Neural cell (in vitro differentiated cells): ENCODE data around the gene ZNF516. TPM values are rescaled to one million over a fixed set of nuclear protein-coding genes. Genes with fewer than 3 reads are reported as not detected.

Experiments used
- H2AFZ ChIP-seq: fragments of 200-600, 300-800 bp; sonication (generic), shearing (Covaris generic); 2 replicates; pipeline ENCODE4 v1.6.0; 2014; ENCODE audit warnings: low read depth, mild to moderate bottlenecking, antibody characterized with exemption, low read length, moderate library complexity
- H3F3A ChIP-seq: fragments of 200-600 bp; shearing (Covaris generic); 2 replicates; pipeline ENCODE4 v1.6.1; 2016; ENCODE audit warnings: mild to moderate bottlenecking, moderate library complexity, mixed read lengths, antibody characterized with exemption, low read length; ENCODE audit not compliant: insufficient read depth, poor library complexity, severe bottlenecking
- H3K27ac ChIP-seq: fragments of 200-600, 300-800 bp; sonication (generic), shearing (Covaris generic); 2 replicates; pipeline ENCODE4 v1.5.1; 2014; ENCODE audit warnings: mild to moderate bottlenecking, low read length, moderate library complexity
- H3K27me3 ChIP-seq: fragments of 300-800, 200-600 bp; sonication (generic), shearing (Covaris generic); 2 replicates; pipeline ENCODE4 v1.6.0; 2014; ENCODE audit warnings: mild to moderate bottlenecking, low read depth, low read length, moderate library complexity; ENCODE audit not compliant: insufficient read depth
- H3K36me3 ChIP-seq: fragments of 300-800, 200-600 bp; sonication (generic), shearing (Covaris generic); 2 replicates; pipeline ENCODE4 v1.5.1; 2014; ENCODE audit warnings: mild to moderate bottlenecking, antibody characterized with exemption, low read length, moderate library complexity; ENCODE audit not compliant: insufficient read depth
- H3K4me2 ChIP-seq: fragments of 300-800, 200-600 bp; sonication (generic), shearing (Covaris generic); 2 replicates; pipeline ENCODE4 v1.6.0; 2014; ENCODE audit warnings: mild to moderate bottlenecking, low read length
- H3K4me3 ChIP-seq: fragments of 300-800, 200-600 bp; sonication (generic), shearing (Covaris generic); 2 replicates; pipeline ENCODE4 v1.5.1; 2014; ENCODE audit warnings: mild to moderate bottlenecking, low read length, moderate library complexity
- H3K79me2 ChIP-seq: fragments of 200-600 bp; shearing (Covaris generic); replicated peaks from 2 replicates; pipeline ENCODE4 v1.6.0; 2014; ENCODE audit warnings: mild to moderate bottlenecking, low read length, moderate library complexity; ENCODE audit not compliant: insufficient read depth
- H3K9ac ChIP-seq: fragments of 300-800, 200-600 bp; sonication (generic), shearing (Covaris generic); 2 replicates; pipeline ENCODE4 v1.6.1; 2016; ENCODE audit warnings: mild to moderate bottlenecking, low read length, mixed read lengths
- H3K9me2 ChIP-seq: fragments of 200-600 bp; shearing (Covaris generic); 2 replicates; pipeline ENCODE4 v1.6.1; 2016; ENCODE audit warnings: mild to moderate bottlenecking, low read length, mixed read lengths; ENCODE audit not compliant: insufficient read depth
- H3K9me3 ChIP-seq: fragments of 200-600, 300-800 bp; sonication (generic), shearing (Covaris generic); 2 replicates; pipeline ENCODE4 v1.6.1; 2016; ENCODE audit warnings: mild to moderate bottlenecking, mixed run types, low read length, moderate library complexity, mixed read lengths
- H4K20me1 ChIP-seq: fragments of 200-600 bp; shearing (Covaris generic); 2 replicates; pipeline ENCODE4 v1.6.1; 2016; ENCODE audit warnings: mild to moderate bottlenecking, mixed run types; ENCODE audit not compliant: insufficient read depth
- EP300 ChIP-seq: fragments of 450-650 bp; conservative IDR thresholded peaks from 2 replicates; pipeline ENCODE4 v1.6.1; 2014; ENCODE audit warnings: antibody characterized with exemption, mild to moderate bottlenecking, moderate library complexity; ENCODE audit not compliant: poor library complexity, severe bottlenecking
- EZH2 ChIP-seq: fragments of 200-600, 300-800 bp; shearing (Covaris generic), sonication (generic); IDR thresholded peaks from 2 replicates; pipeline ENCODE4 v1.6.1; 2014; ENCODE audit warnings: antibody characterized with exemption, low read length, borderline replicate concordance, mild to moderate bottlenecking; ENCODE audit not compliant: insufficient read depth, poor library complexity, severe bottlenecking
- MXI1 ChIP-seq: fragments of 450-650 bp; conservative IDR thresholded peaks from 2 replicates; pipeline ENCODE4 v1.6.1; 2014; ENCODE audit warnings: antibody characterized with exemption, mild to moderate bottlenecking; ENCODE audit not compliant: poor library complexity, severe bottlenecking
- POLR2AphosphoS5 ChIP-seq: IDR thresholded peaks from 2 replicates; pipeline ENCODE4 v1.6.1; 2012
- RAD21 ChIP-seq: fragments of 450-650 bp; conservative IDR thresholded peaks from 2 replicates; pipeline ENCODE4 v1.6.1; 2014; ENCODE audit warnings: antibody characterized with exemption, mild to moderate bottlenecking, moderate library complexity
- SMC3 ChIP-seq: fragments of 450-650 bp; conservative IDR thresholded peaks from 2 replicates; pipeline ENCODE4 v1.6.1; 2014; ENCODE audit warnings: antibody characterized with exemption, mild to moderate bottlenecking, moderate library complexity; ENCODE audit not compliant: poor library complexity
- TAF1 ChIP-seq: IDR thresholded peaks from 2 replicates; pipeline ENCODE4 v1.6.1; 2012; ENCODE audit warnings: low read depth
- polyA plus RNA-seq: library from polyadenylated mRNA; depleted of rRNA; stranded (reverse); fragments of >200 nt; gene quantifications from 2 replicates; pipeline ENCODE4 v1.2.3, GENCODE V29; 2014
- TF ChIP-seq, protein P1 (sequence below): IDR thresholded peaks from 2 replicates; pipeline ENCODE4 v1.6.1; 2012; ENCODE audit warnings: borderline replicate concordance
- TF ChIP-seq, protein P2 (sequence below): fragments of 450-650 bp; IDR thresholded peaks from 2 replicates; pipeline ENCODE4 v1.5.1; 2014; ENCODE audit warnings: antibody characterized with exemption, mild to moderate bottlenecking, moderate library complexity; ENCODE audit not compliant: poor library complexity, severe bottlenecking

Gene ZNF516
- polyA plus RNA-seq, 1 donor from 2014 or later, result 11.5 TPM

DNA sequence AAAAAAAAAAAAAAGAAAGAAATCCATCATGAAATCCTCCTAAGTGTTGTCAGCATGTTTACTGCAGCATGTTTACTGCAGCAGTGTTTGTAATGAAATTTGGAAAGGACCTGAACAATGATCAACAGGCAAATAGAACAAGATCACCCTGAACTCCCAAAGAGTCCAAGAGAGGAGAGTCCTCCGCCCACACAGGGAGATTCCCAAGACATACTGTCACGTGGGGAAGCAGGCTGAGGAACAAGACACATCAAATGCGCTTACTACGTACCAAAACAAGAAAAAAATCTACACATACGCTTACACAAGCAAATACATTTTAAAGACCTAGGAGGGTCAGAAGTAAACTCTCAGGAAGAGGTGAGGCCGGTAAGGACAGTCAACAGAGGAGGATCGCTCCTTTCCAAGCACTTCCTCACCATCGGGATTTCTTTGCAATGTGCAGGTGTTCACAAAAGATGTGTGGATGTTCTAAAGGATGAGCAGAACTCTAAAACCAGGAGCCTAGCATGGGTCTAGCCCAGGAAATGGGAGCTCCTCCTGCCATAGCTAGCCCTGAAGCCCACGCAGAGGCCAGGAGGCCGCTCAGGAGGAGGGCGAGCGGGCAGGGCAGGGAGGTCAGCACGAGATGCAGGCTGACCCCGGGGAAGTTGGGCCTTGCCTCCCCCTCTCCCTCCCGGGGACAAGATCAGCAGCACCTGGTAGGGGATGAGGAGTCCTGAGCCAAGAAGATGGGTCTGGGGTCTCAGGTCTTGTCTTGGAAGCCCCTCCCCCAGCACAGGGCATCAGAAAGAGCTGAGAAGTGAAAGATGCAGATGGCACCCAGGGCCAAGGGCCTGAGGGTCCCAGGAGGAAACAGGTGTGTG lies 66.4 kb downstream of the ZNF516 start:
- Histone ChIP-seq H3K9me3 (no peaks in the 10 kb centered on the region), H3K79me2 (peaks cover 72% of the 10 kb centered on the region), H4K20me1 (no peaks in the 10 kb centered on the region), H3K9ac (no peak overlapping the region), H3K27me3 (no peaks in the 10 kb centered on the region), H3K27ac (no peak overlapping the region), H3F3A (no peaks in the 10 kb centered on the region), H3K9me2 (no peaks in the 10 kb centered on the region), H3K4me3 (no peak overlapping the region), H3K36me3 (peaks cover 3% of the 10 kb centered on the region), H3K4me2 (no peak overlapping the region), H2AFZ (no peak overlapping the region)
- TF ChIP-seq, protein P1, sequence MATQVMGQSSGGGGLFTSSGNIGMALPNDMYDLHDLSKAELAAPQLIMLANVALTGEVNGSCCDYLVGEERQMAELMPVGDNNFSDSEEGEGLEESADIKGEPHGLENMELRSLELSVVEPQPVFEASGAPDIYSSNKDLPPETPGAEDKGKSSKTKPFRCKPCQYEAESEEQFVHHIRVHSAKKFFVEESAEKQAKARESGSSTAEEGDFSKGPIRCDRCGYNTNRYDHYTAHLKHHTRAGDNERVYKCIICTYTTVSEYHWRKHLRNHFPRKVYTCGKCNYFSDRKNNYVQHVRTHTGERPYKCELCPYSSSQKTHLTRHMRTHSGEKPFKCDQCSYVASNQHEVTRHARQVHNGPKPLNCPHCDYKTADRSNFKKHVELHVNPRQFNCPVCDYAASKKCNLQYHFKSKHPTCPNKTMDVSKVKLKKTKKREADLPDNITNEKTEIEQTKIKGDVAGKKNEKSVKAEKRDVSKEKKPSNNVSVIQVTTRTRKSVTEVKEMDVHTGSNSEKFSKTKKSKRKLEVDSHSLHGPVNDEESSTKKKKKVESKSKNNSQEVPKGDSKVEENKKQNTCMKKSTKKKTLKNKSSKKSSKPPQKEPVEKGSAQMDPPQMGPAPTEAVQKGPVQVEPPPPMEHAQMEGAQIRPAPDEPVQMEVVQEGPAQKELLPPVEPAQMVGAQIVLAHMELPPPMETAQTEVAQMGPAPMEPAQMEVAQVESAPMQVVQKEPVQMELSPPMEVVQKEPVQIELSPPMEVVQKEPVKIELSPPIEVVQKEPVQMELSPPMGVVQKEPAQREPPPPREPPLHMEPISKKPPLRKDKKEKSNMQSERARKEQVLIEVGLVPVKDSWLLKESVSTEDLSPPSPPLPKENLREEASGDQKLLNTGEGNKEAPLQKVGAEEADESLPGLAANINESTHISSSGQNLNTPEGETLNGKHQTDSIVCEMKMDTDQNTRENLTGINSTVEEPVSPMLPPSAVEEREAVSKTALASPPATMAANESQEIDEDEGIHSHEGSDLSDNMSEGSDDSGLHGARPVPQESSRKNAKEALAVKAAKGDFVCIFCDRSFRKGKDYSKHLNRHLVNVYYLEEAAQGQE, result no peak
- no peak for TF ChIP-seq POLR2AphosphoS5
- no peak for TF ChIP-seq EZH2
- no peak for TF ChIP-seq TAF1
- no peak for TF ChIP-seq EP300
- TF ChIP-seq RAD21, result no peak
- TF ChIP-seq, protein P2, sequence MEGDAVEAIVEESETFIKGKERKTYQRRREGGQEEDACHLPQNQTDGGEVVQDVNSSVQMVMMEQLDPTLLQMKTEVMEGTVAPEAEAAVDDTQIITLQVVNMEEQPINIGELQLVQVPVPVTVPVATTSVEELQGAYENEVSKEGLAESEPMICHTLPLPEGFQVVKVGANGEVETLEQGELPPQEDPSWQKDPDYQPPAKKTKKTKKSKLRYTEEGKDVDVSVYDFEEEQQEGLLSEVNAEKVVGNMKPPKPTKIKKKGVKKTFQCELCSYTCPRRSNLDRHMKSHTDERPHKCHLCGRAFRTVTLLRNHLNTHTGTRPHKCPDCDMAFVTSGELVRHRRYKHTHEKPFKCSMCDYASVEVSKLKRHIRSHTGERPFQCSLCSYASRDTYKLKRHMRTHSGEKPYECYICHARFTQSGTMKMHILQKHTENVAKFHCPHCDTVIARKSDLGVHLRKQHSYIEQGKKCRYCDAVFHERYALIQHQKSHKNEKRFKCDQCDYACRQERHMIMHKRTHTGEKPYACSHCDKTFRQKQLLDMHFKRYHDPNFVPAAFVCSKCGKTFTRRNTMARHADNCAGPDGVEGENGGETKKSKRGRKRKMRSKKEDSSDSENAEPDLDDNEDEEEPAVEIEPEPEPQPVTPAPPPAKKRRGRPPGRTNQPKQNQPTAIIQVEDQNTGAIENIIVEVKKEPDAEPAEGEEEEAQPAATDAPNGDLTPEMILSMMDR, result no peak
- no peak for TF ChIP-seq SMC3
- TF ChIP-seq MXI1, result no peak

DNA sequence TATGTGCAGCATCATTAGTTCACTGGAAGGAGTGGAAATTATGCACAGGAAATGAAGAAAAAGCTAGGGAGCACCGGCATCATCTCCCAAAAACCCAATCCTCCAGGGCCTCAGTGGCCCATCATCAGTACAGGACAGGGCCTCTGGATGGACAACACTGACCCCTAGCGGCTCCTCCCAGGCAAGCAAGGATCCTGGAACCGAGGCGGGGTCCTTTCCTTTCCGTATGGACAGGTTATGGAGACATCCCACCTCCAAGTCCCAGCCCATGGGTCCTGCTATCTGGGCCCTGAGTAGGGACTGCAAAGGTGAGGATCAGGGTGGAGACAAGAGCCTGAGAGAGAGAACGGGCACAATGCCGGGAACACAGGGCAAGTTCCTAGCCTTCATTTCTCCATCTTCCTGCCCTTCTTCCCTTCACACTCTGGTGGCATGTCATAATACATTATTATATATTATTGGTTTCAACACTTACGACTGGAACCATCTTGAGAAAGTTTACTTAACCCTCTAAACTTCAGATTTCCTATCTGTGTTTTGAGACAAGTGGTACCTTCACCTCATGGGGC lies 68.2 kb downstream of the ZNF516 start:
- no peaks in the 10 kb centered on the region for H3K9me2 ChIP-seq
- H3K9me3 ChIP-seq, result no peaks in the 10 kb centered on the region
- H3K79me2 ChIP-seq, result peaks cover 68% of the 10 kb centered on the region
- no peaks in the 10 kb centered on the region for H4K20me1 ChIP-seq
- no peak overlapping the region for H3K27ac ChIP-seq
- no peaks in the 10 kb centered on the region for H3F3A ChIP-seq
- TF ChIP-seq EP300 (no peak), SMC3 (no peak), POLR2AphosphoS5 (no peak), TAF1 (no peak)
- TF ChIP-seq, protein P2, result peak; percentile 21
- no peak overlapping the region for H3K9ac ChIP-seq
- H3K4me3 ChIP-seq, result no peak overlapping the region
- H2AFZ ChIP-seq, result no peak overlapping the region
- no peak overlapping the region for H3K4me2 ChIP-seq
- peaks cover 2% of the 10 kb centered on the region for H3K36me3 ChIP-seq
- H3K27me3 ChIP-seq, result no peaks in the 10 kb centered on the region
